ENCODE measurements around the gene SLC29A1.
"Not testable (repeated sequence)": the region's sequence is repeated elsewhere in the genome, so short reads cannot be mapped to it uniquely, and the experiment has no call there.

The SLC29A1 gene

GRCh38 chr6:44194326-44194725, 29.1 kb upstream of the SLC29A1 start:
- DNase-seq (ENCODE audit: extremely low read depth, low read depth): no peak

GRCh38 chr6:44196351-44196750, 27.0 kb upstream of the SLC29A1 start:
- not testable (repeated sequence) for H3K4me3 ChIP-seq (replicated peaks; ENCODE audit: low read depth, low read length); DNase-seq (ENCODE audit: extremely low read depth, low read depth)

More at GRCh38 chr6:44194326-44194725, 29.1 kb upstream of the SLC29A1 start:
- no peak overlapping the region for H3K4me3 ChIP-seq (replicated peaks; ENCODE audit: low read depth, low read length)
- no peak for TF ChIP-seq CTCF (IDR thresholded peaks at IDR 0.05; ENCODE audit: low read depth, low read length, missing control alignments)

GRCh38 chr6:44198684-44199083, 24.7 kb upstream of the SLC29A1 start:
- TF ChIP-seq CTCF (IDR thresholded peaks at IDR 0.05; ENCODE audit: low read depth, low read length, missing control alignments): no peak
- no peak for DNase-seq (ENCODE audit: extremely low read depth, low read depth)
- no peak overlapping the region for H3K4me3 ChIP-seq (replicated peaks; ENCODE audit: low read depth, low read length)

GRCh38 chr6:44199883-44200282, 23.5 kb upstream of the SLC29A1 start:
- DNase-seq (ENCODE audit: extremely low read depth, low read depth): no peak
- no peak overlapping the region for H3K4me3 ChIP-seq (replicated peaks; ENCODE audit: low read depth, low read length)

GRCh38 chr6:44201200-44201599, 22.2 kb upstream of the SLC29A1 start:
- no peak overlapping the region for H3K4me3 ChIP-seq (replicated peaks; ENCODE audit: low read depth, low read length)
- no peak for TF ChIP-seq CTCF (IDR thresholded peaks at IDR 0.05; ENCODE audit: low read depth, low read length, missing control alignments)
- DNase-seq (ENCODE audit: extremely low read depth, low read depth): no peak

More at GRCh38 chr6:44199883-44200282, 23.5 kb upstream of the SLC29A1 start:
- no peak for TF ChIP-seq CTCF (IDR thresholded peaks at IDR 0.05; ENCODE audit: low read depth, low read length, missing control alignments)

- no peak for TF ChIP-seq CTCF (IDR thresholded peaks at IDR 0.05; ENCODE audit: low read depth, low read length, missing control alignments)
- no peak for DNase-seq (ENCODE audit: extremely low read depth, low read depth)
- no peak overlapping the region for H3K4me3 ChIP-seq (replicated peaks; ENCODE audit: low read depth, low read length)
These were observed 21.6 kb upstream of the SLC29A1 start for GRCh38 chr6:44201638-44202303.

GRCh38 chr6:44202332-44202971, 20.9 kb upstream of the SLC29A1 start:
- no peak for DNase-seq (ENCODE audit: extremely low read depth, low read depth)
- TF ChIP-seq CTCF (IDR thresholded peaks at IDR 0.05; ENCODE audit: low read depth, low read length, missing control alignments): no peak
- no peak overlapping the region for H3K4me3 ChIP-seq (replicated peaks; ENCODE audit: low read depth, low read length)

Measured in HFF-Myc (cell line).